DND-41 (cell line): Measurements from ENCODE around the gene SEC24A.

Source experiments
- CTCF ChIP-seq: IDR thresholded peaks from 2 replicates; pipeline ENCODE4 v1.5.1; 2012; ENCODE audit warnings: borderline replicate concordance, low read length, moderate library complexity, mild to moderate bottlenecking; ENCODE audit not compliant: poor library complexity, severe bottlenecking; ENCODE audit errors: extremely low read depth
- EZH2 ChIP-seq: IDR thresholded peaks from 3 replicates; pipeline ENCODE4 v1.6.1; 2012; ENCODE audit warnings: borderline replicate concordance, low read depth, mild to moderate bottlenecking, moderate library complexity, low read length, inconsistent platforms; ENCODE audit not compliant: severe bottlenecking

- TF ChIP-seq CTCF: no peak
- TF ChIP-seq EZH2: no peak
Measured at GRCh38 chr5:134656690-134657089, 8.1 kb downstream of the SEC24A start.
